GM04504 (cell line): ENCODE measurements around the gene ATXN7L3.
"Not testable (repeated sequence)": the region's sequence is repeated elsewhere in the genome, so short reads cannot be mapped to it uniquely, and the experiment has no call there.

Experiments
- DNase-seq: peaks from one replicate; pipeline ENCODE4 v3.0.0-alpha.2; 2012; ENCODE audit warnings: low read depth

The ATXN7L3 gene

DNA sequence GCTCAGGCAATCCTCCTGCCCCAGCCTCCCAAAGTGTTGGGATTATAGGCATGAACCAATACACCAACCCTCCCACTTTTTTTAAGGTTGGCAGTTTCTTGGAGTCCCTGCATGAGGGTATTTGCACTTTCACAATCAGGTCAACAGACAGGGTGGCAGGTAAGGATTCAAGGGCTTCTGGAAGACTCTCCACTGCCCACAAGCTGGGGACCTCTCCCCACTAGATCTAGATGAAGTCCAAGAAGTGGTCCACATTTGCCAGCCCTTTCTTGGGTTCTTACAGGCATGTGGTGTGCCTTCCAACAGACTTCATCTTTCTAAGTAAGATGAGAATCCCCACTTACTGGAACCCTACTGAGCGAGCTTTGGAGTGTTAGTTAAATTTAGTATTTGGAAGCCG, 25.3 kb downstream of the ATXN7L3 start:
- DNase-seq = no peak

DNA sequence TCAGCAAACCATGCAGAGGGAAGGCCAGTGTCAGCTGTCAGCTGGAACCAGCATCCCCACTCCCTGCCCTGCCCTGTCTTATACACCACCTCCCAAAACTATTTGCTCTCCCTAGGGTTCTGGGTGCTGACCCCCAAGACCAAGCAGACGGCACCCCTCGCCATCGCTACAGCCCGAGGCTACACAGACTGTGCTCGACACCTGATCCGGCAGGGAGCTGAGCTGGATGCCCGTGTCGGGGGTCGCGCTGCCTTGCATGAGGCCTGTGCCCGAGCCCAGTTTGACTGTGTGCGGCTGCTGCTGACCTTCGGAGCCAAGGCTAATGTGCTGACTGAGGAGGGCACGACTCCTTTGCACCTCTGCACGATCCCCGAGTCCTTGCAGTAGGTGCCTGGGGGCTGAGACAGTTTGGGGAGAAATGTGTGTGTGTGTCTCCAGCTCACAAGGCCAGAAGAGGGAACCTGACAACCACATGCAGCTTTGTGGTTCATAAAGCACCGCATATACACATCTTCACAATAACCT, 27.7 kb downstream of the ATXN7L3 start:
- DNase-seq = no peak

DNA sequence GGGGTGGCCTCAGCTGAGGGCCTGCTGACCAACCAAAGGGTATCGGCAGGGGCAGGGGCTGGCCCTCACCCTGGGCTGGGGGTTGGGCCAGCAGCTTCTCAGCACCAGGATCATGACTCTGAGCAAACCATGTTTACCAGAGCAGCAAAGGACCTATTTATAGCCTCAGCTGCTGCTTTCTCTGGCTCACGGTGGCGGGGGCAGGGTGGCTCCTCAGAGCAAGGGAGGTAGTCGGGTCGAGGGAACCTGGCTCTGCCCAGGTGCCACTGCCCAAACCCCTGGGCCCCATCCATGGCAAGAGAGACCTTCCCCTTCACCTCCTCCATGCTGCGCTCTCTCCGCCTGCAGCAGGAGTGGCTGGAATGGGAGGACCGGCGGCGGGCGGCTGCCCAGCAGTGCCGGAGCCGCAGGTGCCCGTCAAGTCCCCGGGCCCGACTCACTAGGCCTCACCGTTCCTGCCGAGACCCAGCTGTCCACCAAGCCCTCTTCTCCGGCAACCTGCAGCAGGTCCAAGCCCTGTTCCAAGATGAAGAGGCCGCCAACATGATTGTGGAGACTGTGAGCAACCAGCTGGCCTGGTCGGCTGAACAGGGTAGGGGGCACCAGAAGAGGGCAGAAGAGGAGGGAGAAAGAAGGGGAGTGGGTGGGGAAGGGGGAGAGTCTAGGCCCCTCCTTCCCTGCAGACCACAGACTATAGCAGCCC, 29.0 kb downstream of the ATXN7L3 start, which contains the start of gene ASB16:
Gene ASB16, plus strand, starts transcription at position 206 of the 703 bp plus-strand sequence. Its CDS starts 86 bp downstream, at position 292.
- no peak for DNase-seq

DNA sequence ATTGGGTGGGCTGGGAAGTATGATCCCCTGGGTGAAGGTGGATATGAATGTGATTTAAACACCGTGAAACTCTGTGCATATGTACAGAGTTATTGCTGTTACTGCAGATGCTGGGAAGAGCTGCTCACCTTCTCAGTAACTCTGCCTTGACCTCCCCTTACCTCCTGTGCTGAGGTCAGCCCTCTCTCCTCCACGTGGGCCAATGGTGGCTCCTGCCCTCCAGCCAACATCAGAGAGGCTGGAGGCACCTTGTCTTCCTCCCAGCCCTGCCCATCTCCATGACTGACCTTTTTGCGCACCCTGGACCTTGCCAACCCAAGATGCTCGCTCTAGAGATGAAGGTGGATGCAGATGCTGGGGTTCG, 29.6 kb downstream of the ATXN7L3 start:
- DNase-seq = no peak

DNA sequence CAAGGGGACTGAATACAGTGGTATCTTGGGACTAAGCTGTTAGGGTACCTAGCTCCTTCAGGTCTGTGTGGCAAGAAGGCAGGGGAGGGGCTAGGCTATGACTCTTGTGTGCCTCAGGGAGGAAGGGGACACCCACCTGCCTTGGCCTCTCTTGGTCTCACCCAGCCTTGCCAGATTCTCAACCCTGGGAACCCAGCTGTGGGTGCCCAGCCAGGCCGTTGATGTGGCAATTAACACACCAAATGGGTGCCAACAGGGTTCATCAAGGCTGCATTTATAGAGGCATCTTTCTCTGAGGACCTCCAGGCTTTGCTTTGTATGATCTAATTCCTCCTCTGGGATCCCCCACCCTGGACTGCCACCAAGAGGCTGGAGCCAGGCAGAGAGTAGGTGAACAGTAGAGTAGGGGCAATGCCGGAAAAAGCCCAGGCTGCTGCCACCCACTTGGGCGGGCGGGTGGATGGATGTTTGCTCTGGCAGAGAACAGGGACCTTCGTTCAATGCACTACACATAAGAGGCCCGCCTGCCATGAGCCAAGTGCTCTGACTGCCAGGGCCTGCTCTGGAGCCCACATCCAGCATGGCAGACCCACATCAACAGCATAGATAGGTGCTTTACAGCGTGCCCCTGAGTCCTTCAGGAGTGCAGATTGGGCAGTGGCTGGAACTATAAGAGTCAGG, 32.4 kb downstream of the ATXN7L3 start:
- no peak for DNase-seq

DNA sequence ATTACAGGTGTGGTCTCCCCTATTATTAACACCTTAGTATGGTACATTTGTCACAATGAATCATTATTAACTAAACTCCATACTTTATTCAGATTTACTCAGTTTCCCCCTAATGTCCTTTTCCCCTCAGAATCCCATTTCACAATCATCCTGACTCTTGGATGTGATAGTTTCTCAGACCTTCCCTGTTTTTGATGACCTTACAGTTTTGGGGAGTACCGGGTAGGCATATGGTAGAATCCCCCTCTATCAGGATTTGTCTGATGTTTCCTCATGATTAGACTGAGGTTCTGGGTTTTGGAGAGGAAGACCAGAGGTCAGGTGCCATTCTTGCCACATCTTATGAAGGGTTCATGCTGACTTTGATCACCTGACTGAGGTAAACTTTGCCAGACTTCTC, 35.2 kb downstream of the ATXN7L3 start:
- DNase-seq = no peak

DNA sequence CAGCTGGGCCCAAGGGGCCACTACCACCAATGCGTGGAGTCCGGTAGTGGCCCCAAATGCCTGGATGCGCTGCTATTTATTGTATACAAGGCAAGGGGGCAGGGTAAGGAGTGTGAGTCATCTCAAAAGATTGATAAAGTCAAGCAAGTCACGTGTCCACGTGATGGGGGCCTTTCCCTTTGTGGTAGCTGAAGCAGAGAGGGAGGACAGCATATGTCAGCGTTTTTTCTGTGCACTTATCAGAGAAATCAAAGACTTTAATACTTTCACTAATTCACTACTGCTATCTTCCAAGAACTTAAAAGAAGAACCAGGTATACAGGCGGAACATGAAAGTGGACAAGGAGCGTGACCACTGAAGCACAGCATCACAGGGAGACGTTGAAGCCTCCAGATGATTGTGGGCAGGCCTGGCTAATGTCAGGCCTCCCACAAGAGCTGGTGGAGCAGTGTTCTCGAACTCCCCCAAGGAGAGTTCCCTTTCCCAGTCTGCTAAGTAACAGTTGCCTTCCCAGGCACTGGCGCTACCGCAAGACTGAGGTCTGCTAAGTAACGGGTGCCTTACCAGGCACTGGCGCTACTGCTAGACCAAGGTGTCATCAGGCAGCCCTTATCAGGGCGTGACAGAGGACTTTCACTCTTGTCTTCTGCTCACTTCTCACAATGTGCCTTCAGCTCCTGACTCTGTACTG, 40.0 kb downstream of the ATXN7L3 start:
- no peak for DNase-seq

DNA sequence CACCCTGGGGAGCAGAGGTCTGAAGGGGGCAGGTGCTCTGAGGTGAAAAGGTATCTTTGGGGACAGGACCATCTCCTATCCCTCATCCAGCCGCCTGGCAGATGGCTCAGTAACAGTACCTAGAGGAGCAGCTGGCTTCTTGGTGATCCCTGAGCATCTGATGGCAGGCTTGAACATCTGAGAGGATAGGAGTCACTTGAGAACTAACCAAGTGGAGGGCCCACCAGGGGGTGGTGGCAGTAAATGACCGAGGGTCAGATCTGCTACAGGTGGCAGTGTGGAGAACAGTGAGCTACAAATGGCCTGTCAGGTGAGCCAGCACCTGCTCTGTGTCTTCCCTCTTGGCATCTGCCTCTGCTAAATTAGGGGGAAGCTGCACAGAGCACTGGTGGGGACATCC, 44.2 kb downstream of the ATXN7L3 start:
- DNase-seq = no peak

DNA sequence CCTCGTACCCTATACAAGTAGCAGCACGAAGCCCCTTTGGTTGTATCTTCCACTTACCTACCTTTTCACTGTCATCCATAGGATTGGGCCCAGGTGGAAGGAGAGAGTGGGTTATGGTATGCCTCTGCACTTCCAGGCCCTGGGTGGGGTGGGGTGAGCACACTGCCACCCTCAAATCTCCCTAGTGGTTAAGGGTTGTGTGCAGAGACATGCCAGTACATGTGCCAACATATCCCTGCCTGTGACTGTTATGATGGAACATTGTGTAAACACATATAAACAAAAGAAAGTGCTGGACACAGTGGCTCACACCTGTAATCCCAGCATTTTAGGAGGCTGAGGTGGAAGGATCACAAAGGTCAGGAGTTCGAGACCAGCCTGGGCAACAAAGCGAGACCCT, 46.8 kb downstream of the ATXN7L3 start:
- DNase-seq = no peak

DNA sequence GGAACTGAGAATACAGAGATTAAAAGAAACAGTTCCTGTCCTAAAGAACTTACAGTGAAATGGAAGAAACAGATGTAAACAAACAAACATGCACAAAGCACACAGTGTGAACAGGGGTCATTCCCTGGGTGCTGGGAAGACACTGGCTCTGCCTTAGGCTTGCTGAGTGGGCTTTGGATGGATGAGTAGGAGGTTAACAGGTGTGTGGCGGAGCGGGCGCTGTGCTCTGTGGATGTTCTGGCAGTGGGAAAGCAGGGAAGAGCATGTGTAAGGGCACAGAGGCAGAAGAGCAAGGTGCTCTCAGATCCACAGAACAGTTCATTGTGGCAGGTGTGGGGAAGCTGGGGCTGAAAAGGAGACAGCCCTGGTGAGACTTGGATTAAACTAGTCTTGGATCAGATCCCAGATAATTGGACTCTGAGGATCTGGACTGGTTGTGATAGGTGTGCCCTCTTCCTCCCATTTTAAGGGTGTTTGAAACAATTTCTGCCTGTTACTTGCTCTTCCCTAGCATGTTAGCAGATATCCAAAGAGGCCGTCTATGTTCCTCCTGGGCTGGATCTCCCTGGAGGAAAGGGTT, 49.8 kb downstream of the ATXN7L3 start:
- no peak for DNase-seq

DNA sequence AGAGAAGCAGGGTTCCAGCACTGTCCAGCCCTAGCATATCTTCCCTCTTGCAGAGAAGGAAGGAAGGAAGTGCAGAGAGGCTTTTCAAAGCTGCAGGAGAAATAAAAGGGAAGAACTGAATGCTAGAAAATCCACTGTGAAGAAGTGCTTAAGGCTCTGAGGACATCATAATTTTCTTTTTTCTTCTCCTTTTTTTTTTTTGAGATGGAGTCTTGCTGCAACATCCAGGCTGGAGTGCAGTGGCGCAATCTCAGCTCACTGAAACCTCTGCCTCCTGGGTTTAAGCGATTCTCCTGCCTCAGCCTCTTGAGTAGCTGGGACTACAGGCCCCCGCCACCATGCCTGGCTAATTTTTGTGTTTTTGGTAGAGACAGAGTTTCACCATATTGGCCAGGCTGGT, 50.6 kb downstream of the ATXN7L3 start:
- DNase-seq = not testable (repeated sequence)

DNA sequence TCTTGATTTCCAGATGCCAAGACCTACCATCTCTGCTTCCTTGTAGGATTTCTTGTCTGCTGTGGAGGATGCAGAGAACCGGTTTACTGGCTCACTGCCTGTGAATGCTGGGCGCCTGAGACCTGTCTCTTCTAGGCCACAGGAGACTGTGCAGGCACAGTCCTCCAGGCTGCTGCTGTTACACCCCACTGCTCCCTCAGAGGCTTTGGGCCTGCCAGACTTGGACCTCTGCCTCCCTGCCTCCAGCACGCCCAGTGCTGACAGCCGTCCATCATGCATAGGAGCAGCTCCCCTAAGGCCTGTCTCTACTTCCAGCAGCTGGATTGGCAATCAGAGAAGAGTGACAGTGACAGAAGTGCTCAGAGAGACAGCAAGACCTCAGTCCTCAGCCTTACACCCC, 51.9 kb downstream of the ATXN7L3 start:
- no peak for DNase-seq

DNA sequence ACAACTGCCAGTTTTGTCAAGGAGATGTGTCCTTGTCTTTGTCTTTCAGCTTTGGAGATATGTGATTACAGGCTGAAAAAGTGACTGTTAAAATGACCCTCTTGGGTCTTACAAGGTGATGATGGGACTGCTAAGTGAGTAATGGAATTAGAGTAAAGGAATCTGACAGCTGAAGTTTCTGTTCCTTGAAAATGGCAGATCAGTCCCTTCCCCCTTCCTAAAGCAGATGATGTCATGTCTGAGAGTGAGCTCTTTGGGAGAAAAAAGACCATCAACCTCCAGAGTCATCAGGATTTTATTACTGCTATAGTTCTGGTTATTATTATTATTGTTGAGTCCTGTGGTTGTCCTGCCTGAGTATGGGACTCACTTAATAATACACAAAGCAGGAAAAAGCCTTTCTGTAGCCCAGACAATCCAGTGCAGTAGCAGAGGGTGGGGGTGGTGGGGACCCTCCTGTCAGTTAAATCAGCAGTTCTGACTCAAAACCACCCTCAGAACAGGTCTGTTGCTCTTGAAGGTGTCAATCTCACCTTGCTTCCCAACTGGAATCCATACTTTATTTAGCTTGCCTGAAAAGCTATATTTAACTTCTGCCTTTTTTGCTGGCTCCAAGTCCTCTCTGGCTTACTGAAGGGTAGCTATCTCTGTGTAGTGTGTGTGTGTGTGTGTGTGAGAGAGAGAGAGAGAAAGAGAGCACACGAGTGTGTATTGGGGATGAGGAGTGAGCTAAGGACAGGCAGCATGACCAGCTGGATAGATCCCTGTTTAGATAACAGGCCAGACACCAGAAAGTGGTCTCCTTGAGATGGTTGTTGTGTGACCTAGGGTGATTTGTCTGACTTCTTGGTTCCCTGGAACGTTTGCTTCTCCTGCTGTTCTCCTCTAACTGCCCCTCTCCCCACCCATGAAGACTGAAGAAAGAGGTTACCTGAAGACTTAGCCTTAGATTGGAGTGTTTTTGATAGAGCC, 53.0 kb downstream of the ATXN7L3 start:
- DNase-seq = no peak

DNA sequence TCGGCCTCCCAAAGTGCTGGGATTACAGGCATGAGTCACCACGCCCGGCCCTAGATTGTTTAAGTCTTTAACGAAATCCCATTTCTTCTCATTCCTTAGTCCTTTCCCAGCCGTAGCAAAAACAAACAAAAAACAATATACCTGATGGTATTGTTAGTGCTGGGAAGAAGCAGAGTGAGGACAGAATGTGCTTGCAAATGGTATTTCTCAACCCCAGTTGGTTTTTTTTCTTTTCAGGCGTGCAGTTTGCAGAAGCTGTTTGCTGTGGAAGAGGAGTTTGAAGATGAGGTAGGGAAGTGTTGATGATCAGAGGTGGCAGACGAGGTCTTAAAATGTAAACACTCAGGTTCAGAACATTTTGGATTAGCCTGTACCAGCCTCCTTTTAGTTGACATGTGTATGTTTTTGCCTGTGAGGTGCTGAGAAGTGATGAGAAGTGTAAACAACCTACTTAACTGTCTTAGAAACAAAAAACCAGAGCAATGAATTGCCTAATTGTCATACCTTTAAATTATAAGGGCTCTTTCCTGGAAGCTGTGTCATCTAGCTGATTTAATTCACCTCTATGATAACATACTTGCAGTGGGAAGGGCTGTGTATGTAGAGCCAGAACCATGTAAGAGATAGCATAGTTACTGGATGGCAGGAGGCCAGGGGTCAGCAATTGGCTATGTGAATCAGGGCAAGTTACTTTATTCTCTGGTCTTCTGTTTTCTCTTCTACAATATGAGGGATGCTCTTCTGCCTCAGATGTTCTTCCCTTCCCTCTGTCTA, 54.5 kb downstream of the ATXN7L3 start:
- DNase-seq = no peak

DNA sequence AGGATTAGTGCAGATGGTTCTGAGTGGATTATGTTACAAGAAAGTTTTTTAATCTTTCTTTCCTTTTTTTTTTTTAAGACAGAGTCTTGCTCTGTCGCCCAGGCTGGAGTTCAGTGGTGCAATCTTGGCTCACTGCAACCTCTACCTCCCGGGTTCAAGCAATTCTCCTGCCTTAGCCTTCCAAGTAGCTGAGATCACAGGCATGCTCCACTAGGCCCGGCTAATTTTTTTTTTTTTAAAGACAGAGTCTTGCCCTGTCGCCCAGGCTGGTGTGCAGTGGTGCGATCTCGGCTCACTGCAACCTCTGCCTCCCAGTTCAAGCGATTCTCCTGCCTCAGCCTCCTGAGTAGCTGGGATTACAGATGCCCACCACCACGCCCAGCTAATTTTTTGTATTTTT, 55.8 kb downstream of the ATXN7L3 start:
- DNase-seq = not testable (repeated sequence)
